ENCODE measurements around the gene TMEM37. TPM values are rescaled to one million over a fixed set of nuclear protein-coding genes. Genes with fewer than 3 reads are reported as not detected.

The TMEM37 gene
- total RNA-seq, 2 donors from 2014 or later: 6.1 to 16.4 TPM

GRCh38 chr2:119429225-119429981, 2.3 kb upstream of the TMEM37 start:
- intact Hi-C loops (cut with DNase I): no loop called here
- ATAC-seq (no peak), DNase-seq (no peak)

DNA sequence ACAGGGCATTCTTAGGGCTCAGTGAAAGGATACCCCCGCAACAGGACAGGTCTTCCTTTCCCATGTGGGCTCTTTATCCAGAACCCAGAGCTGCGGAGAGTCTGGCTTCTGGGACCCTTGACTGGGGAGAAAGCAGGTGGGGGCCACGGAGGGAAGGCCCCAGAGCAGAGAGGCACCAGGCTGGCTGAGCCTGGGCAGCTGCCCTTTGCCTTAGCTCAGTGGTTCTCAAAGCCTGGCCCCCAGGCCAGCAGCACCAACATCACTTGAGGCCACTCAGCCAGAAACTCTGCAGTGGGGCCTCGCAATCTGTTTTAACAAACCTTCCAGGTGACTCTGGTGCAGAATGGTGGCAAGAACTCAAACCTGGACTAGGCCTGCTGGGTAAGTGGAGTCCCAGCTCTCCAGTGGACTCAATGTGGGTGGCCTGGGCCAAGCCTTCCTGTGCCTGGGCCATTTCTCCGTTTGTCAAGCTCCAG, 1.6 kb upstream of the TMEM37 start:
- no peak for DNase-seq
- intact Hi-C loops (cut with DNase I): no loop called here
- no peak for ATAC-seq

- intact Hi-C loops (cut with DNase I): no loop called here
- peak; percentile 25 to 40 for ATAC-seq
- DNase-seq: peak; percentile 41
Measured at GRCh38 chr2:119431976-119432850, 559 bp downstream of the TMEM37 start.

DNA sequence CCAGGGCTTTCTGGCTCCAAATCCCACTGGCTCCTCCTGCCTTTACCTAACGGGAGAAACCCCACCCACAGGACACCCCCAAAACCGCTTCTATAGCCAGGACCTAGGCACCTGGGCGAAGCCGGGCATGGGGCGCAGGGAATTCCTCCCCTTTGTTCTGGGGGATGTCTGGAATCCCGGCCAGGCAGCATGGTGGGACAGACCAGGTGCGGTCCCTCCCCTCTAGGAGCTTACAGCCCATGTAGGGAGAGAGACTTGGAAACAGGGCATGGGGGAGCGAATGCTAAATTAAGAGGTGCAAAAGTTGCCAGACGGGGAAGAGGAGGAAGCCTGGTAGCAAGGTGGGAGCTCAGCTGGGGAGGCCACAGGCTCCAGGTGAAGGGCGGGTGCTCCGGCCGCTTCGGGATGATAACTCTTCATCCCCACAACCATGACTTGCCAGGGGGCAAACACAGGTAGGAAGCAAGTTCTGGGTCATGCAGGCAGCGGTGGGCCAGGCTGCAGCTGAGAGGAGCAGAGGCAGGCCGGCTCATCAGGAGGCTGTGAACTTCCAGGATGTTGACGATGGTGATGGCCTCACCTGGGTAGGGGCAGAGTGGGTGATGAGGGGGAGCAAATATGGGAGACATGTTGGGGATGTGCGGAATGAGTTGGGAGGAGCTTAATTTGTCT, 1.3 kb downstream of the TMEM37 start:
- no peak for DNase-seq
- intact Hi-C loops (cut with DNase I): no loop called here
- no peak for ATAC-seq

- DNase-seq (no peak), ATAC-seq (no peak)
- intact Hi-C loops (cut with DNase I): no loop called here
Measured at GRCh38 chr2:119433636-119434327, 2.1 kb downstream of the TMEM37 start.

GRCh38 chr2:119434664-119435063, 3.0 kb downstream of the TMEM37 start:
- no peak for DNase-seq
- no peak for ATAC-seq
- intact Hi-C loops (cut with DNase I): no loop called here

GRCh38 chr2:119435081-119435952, 3.7 kb downstream of the TMEM37 start:
- intact Hi-C loops (cut with DNase I): no loop called here
- ATAC-seq: no peak
- no peak for DNase-seq

GRCh38 chr2:119435953-119436297, 4.3 kb downstream of the TMEM37 start:
- no peak for ATAC-seq
- no peak for DNase-seq
- intact Hi-C loops (cut with DNase I): no loop called here

GRCh38 chr2:119436993-119437772, 5.5 kb downstream of the TMEM37 start:
- ATAC-seq (no peak), DNase-seq (no peak)
- intact Hi-C loops (cut with DNase I): no loop called here

DNA sequence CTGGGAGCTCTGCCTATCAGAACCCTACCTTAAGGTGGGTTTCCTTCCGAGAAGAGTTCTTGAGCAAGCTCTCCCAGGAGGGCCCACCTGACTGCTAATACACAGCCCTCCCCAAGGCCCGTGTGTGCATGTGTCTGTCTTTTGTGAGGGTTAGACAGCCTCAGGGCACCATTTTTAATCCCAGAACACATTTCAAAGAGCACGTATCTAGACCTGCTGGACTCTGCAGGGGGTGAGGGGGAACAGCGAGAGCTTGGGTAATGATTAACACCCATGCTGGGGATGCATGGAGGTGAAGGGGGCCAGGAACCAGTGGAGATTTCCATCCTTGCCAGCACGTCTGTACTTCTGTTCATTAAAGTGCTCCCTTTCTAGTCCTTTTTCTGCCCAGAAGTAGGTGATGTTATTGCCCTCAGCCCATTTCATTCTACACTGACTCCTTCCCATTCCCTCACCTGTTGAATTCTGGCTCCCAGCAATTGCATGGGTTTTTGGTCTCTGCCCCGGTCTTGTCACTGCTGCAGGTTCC, 6.5 kb downstream of the TMEM37 start:
- ATAC-seq (no peak), DNase-seq (no peak)
- intact Hi-C loops (cut with DNase I): no loop called here

DNA sequence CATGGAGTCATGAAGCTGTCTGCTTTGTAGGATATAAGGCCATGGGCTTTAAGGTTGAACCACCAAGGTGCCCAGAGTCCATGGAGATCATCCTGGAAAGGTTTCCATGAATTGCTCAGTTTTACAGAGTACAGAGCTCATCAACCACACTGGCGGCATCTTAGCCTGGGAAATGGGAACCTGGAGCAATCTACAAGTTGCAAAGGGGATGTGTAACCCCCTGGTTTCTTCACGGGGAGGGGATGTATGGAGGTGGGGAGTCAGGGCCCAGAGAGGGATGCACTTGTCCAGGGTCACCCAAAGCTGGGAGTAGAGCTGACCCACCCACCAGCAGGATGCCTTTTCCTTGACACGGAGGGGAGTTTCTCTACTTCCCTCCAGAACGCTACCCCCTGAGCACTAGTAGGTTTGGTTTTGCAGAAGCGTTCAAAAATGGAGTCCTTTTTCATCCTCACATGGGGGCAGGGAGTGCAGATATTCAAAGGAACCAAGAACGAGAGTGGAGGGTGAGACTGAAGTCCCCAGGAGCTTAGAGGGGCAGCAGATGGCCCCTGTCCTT, 7.2 kb downstream of the TMEM37 start:
- intact Hi-C loops (cut with DNase I): no loop called here
- DNase-seq (no peak), ATAC-seq (no peak)

- ATAC-seq: no peak
- DNase-seq: no peak
- intact Hi-C loops (cut with DNase I): no loop called here
Measured at GRCh38 chr2:119439574-119440500, 8.2 kb downstream of the TMEM37 start.

GRCh38 chr2:119440501-119440870, 8.8 kb downstream of the TMEM37 start:
- intact Hi-C loops (cut with DNase I): no loop called here
- ATAC-seq (no peak), DNase-seq (no peak)

GRCh38 chr2:119440873-119441272, 9.2 kb downstream of the TMEM37 start:
- intact Hi-C loops (cut with DNase I): no loop called here
- ATAC-seq: no peak
- DNase-seq: no peak

- ATAC-seq (no peak), DNase-seq (no peak)
- intact Hi-C loops (cut with DNase I): no loop called here
Measured at GRCh38 chr2:119441376-119442225, 9.9 kb downstream of the TMEM37 start.

Measured in left cardiac atrium (tissue), 4 donors.